Activated CD4-positive, alpha-beta T cell treated with anti-CD3 and anti-CD28 coated beads, Interleukin-2, Interleukin-4, amounts not matched to agents 100 ng/mL and 50 ng/mL, durations not matched to agents 16 hours and 8 hours (primary cell): ENCODE results near the gene C22orf15.

Source experiments
- DNase-seq: peaks from one replicate; pipeline ENCODE4 v3.0.0-alpha.2; 2020; ENCODE audit warnings: low spot score

C22orf15 gene

DNA sequence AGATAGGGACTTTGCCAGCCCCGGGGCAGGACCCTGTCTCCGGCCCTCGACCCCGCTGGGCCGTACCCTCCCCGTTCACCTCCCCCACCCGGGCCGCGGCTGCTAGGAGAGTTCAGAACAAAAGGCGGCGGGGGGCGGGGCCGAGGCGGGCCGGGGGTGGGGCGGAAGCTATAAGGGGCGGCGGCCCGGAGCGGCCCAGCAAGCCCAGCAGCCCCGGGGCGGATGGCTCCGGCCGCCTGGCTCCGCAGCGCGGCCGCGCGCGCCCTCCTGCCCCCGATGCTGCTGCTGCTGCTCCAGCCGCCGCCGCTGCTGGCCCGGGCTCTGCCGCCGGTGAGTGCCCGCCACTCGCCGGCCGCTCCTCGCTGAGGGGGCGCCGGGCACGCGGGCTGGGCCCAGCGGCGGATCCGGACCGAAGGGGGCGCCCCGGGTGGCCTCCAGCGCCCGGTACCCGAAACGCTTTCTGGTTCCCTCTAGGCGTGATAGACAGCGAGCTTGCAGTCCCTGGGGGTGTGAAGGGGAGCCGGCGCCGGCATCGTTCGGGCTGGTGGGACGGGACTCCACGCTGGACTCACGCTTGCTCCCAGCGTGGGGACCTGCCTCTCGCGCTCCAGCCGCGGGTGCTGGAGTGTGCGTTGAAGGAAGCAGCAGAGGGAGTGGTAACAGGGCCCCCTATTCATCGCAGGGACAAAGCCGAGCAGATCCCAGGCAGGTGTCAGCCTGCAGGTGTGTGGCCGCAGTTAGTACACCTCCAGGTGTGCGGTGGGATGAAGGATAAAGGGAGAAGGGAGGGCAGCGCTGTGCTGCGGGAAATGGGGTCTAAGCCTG lies 10.1 kb downstream of the C22orf15 start, which contains the start of gene MMP11:
Gene MMP11 (plus strand): TSS at position 201 of the 825 bp plus-strand sequence. CDS start 22 bp downstream, at position 223.
- no peak for DNase-seq

DNA sequence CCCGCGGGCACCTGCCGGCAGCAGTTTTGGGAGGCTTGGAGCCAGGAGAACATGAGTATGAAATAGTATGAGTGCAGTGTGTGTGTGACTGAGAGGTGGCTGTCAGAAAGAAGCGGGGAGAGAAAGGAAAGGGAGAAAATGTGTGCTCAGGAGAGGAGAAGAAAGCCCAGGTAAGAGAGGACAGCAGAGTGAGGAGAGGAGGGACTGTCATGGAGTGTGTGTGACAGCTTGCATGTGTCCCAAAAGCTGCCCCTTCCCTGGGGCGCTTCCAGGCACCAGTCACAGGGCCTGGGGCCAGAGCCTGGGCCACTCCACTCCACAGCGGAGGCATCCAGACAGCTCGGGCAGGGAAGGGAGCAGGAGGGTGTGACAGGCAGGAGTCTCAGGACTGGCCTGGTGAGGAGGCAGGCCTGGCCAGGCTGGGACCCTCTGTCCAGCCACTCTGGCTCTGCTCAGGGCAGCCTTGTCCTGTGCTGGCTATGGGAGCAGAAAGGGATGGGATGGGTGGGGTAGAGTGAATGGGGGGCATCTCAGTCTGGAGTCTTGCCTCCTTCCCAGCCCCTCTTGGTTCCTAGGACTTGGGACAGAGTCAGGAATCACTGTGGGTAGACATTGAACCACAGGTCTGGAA lies 10.8 kb downstream of the C22orf15 start:
- no peak for DNase-seq

DNA sequence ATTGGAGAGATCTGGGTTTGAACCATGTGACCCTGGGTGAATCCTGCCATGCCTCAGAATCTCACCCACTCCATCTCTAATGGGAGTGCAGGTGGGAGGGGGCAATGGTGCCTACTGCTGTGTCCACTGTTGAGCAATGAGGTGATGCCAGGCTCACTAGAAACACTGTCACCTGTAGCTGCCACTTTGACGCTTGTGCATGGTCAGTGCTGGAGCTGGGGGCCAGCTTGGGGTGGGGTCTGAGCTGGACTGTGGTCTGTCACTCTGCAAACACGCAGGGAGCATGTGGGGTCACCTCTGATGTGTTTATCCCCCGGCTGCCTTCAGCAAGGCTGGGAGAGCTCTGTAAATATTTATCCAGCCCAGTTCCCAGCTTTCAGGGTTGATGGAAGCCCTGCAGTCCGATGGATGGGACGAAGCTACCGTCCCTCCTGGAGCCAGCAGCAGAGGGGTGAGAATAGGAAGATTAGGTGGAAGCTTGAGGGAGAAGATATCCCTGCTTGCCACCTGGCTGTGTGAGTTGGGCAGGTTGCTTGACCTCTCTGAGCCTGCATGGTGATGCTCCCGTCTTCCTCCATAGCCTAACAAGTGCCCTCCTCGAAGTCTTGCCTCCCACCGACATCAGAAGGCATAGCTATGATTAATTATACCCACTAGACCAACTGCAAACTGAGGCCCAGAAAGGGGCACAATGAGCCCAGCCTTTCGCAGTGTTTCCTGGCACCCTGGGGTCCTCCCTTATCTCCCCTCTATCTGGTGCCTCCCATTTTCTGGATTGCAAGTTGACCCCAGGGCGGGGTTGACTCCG lies 11.5 kb downstream of the C22orf15 start:
- no peak for DNase-seq

DNA sequence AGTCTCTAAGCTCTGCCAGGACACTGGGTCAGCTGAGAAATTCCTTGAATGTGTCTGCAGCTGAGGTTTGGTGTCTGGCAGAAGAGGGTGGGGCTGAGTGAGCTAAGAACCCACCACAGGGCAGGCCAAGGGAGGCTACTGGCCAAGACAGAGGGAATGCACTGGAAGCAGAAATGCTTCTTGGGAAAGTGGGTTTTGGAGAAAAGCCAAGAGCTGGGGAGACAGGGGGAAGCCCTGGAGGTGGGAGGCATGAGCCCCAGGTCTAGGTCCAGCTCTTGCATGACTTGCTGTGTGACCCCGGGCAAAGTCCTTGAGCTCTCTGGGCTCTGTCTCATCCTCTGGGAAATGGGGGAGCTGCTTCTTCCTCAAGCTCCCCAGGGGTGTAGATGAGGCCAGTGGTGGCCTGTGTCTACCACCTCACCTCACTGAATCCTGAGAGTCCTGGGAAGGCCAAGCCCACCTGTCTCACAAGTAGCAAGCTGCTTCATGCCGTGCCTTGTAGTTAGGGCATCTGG lies 12.2 kb downstream of the C22orf15 start:
- DNase-seq = no peak

DNA sequence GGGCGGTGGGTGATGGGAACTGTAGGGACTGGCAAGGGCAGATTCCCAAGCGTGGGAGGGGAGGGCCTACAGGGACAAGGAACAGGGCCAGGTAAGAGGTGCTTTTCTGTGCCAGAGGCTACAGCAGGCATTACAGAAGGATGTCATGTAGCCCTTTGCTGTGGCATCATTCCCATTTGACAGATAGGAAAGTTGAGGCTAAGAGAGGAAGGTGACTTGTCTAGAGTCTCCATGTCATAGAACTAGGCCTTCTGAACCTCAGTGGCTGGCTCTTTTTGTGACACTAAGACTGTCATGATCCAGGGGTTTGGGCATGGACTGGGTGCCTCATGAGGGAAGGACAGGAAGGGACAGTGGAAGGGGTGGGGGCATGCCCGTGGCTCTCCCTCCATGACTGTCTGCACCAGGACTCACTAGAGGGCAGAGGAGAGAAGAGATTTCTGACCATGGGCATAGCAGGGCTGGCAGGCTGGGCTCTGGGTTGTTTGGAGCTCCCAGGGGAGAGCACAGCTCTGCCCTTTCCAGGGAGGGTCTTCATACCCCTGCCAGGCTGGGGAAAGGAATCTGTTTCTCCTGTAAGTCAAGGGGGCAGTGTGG lies 13.1 kb downstream of the C22orf15 start:
- DNase-seq = no peak

DNA sequence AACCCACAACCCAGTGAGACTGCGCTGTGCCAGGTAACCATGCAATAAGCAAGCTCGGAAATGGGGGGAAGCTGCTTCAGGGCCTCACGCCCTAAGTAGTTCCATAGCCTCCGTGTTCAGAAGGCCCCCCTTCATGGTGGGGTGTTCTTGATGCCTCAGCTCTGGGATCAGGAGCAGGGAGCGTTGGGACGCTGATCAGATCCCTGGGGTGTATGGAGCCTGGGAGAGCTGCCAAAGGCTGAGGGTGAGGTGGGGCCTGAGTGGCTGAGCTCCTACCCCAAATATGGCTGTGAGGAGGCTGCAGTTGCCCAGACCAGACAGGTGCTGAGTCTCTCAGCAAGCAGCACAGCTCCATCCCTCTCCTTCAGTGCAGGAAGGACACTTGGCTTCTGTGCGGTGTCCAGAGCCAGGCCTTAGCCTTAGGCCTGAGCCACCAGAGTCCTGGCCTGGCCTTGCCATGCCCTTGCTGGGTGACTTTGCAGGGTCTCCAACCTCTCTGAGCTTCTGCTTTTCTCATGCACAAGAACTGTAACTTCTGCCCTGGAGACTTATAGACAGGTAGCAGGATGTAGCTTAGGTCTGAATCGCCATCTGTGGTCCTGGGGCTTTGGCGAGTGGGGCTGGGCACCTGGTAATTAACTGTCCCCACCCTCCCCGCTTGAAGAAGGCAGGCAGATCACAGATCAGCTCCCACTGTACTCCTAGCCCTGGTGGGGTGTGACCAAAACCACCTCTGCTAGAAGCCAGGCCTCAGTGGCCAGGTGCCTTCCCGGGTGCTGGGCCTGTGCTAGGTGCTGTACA lies 15.2 kb downstream of the C22orf15 start:
- DNase-seq = no peak

DNA sequence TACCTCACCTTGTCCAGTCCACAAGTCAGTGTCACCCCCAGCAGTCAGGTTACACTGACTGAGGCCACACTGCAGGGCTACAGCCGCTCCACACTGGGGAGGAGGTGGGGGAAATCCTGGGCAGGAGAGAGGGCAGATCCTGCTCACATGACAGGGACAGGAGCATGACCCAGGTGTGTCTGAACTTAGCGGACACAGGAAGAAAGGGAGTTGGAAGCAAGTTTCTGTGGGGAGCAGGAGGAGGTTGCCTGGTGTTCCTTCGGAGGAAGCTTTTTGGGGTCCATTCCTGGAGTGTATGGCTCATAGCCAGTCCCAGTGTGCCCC lies 15.7 kb downstream of the C22orf15 start:
- no peak for DNase-seq

DNA sequence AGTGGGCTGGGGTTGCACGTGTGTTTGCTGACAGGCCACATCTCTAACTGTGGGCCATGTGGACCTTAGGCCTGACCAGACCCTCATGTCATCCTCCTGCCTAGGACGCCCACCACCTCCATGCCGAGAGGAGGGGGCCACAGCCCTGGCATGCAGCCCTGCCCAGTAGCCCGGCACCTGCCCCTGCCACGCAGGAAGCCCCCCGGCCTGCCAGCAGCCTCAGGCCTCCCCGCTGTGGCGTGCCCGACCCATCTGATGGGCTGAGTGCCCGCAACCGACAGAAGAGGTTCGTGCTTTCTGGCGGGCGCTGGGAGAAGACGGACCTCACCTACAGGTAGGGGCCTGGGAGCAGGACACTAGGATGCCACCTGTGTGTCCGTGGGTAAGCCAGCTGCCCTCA lies 16.3 kb downstream of the C22orf15 start:
- DNase-seq = no peak

DNA sequence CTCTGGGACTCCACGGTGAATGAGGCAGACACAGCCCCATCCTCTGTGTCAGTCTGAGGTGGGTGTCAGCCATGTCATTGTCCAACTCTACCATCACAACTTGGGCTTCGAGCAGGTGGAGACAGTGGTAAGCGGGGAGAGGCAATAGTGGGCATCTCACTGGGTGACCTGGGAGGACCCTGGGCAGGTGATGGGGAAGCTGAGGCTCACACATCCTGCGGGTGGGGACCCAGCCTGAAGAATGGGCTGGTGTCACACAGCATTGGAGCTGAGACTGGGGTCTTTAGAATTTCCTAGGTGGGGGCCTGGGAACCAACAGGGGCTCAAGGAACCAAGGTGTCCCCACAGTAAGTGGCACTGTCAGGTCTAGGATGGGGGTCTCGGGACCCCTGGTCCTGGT lies 16.9 kb downstream of the C22orf15 start:
- no peak for DNase-seq

DNA sequence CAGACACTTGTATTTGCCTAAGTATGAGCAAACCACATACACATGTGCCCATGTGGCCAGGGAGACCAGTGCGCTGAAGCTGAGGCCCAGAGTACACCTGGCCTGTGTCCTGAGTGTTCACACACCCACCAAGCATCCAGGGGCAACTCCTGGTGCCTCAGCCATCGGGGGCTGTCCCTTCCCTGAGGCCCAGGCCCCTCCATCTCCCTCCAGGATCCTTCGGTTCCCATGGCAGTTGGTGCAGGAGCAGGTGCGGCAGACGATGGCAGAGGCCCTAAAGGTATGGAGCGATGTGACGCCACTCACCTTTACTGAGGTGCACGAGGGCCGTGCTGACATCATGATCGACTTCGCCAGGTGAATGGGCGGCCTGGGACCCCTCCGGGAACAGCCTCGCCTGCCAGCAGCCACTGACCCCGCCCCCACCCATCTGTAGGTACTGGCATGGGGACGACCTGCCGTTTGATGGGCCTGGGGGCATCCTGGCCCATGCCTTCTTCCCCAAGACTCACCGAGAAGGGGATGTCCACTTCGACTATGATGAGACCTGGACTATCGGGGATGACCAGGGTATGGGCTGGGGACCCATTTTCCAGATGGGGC lies 17.5 kb downstream of the C22orf15 start:
- no peak for DNase-seq

DNA sequence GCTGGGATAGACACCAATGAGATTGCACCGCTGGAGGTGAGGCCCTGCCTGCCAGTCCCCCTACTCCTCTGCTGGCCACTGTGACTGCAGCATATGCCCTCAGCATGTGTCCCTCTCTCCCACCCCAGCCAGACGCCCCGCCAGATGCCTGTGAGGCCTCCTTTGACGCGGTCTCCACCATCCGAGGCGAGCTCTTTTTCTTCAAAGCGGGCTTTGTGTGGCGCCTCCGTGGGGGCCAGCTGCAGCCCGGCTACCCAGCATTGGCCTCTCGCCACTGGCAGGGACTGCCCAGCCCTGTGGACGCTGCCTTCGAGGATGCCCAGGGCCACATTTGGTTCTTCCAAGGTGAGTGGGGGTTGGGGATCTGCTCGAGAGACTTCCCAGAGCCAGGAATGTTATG lies 18.3 kb downstream of the C22orf15 start:
- DNase-seq = no peak

DNA sequence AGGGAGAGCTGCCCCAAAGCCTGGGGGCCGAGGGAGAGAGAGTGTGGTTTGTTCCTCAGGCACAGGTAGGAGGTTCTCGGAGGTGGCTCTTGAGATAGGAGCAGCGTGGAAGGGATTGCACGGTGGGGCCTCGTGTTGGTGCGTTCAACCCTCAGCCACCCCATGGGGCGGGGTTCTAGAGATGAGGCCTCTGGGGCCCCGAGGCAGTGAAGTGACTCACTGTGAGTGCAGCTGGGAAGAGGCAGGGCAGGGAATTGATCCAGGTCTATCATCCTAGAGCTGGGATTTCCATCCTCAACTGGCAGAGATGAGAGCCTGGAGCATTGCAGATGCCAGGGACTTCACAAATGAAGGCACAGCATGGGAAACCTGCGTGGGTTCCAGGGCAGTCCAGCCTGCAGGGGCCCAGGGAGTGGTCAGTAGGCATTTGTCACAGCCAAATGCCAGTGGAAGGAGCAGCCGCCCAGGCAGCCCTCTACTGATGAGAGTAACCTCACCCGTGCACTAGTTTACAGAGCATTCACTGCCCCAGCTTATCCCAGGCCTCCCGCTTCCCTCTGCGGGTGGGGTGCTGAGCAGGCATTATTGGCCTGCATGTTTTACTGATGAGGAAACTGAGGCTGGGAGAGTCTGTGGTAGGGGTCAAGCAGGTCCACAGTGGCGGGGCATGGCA lies 18.9 kb downstream of the C22orf15 start:
- no peak for DNase-seq

DNA sequence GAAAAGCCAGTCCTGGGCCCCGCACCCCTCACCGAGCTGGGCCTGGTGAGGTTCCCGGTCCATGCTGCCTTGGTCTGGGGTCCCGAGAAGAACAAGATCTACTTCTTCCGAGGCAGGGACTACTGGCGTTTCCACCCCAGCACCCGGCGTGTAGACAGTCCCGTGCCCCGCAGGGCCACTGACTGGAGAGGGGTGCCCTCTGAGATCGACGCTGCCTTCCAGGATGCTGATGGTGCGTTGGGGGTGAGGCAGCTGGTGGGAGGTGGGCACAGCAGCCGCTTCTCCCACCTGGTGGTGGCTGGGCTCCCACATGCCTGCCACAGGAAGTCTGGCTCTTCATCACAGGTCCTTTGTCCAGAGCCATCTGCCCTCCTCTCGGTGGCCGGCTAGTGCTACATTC lies 19.5 kb downstream of the C22orf15 start:
- DNase-seq = no peak

DNA sequence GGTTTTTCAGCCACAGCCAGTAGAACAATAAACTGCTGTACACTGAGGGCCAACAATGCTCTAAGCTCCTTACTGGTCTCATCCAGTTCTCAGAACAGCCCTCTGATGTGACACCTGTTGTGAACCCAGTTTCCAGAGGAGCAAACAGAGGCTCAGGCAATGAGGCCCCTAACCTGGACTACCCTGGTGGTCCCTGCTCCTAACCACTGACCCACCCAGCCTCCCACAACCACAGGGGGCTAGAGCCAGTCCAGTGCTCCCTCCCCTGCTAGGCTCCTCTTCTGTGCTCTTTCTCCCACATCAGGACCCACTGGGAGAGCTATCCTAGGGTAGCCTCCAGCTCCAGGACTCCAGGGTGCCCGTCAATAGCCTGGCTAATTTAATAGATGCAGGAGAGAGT lies 19.9 kb downstream of the C22orf15 start:
- DNase-seq = no peak

DNA sequence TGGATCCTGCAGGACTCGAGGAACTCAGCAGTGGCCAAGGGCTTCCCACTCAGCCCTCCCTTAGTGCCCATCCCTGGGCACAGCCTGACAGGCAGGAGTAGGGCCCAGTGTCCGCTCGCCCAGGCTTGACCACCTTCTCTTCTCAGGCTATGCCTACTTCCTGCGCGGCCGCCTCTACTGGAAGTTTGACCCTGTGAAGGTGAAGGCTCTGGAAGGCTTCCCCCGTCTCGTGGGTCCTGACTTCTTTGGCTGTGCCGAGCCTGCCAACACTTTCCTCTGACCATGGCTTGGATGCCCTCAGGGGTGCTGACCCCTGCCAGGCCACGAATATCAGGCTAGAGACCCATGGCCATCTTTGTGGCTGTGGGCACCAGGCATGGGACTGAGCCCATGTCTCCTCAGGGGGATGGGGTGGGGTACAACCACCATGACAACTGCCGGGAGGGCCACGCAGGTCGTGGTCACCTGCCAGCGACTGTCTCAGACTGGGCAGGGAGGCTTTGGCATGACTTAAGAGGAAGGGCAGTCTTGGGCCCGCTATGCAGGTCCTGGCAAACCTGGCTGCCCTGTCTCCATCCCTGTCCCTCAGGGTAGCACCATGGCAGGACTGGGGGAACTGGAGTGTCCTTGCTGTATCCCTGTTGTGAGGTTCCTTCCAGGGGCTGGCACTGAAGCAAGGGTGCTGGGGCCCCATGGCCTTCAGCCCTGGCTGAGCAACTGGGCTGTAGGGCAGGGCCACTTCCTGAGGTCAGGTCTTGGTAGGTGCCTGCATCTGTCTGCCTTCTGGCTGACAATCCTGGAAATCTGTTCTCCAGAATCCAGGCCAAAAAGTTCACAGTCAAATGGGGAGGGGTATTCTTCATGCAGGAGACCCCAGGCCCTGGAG lies 20.7 kb downstream of the C22orf15 start:
- DNase-seq = no peak

DNA sequence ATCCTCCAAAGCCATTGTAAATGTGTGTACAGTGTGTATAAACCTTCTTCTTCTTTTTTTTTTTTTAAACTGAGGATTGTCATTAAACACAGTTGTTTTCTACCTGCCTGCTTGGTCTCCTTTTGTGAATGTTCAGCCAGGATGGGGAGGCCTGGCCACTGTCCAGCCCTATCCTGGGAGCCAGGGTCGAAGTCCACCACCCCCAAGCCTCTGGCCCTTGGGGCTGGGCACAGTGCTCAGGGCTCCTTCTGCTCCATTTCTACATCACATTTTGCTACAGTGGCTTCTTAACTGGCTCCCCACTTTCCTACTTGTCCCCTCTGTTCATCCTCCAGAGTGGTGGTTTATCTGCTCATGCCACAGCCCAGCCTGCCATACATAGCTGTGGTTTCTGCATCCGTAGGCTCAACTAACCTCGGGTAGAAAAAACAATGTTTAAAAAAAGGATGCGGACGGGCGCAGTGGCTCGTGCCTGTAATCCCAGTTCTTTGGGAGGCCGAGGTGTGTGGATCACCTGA lies 21.5 kb downstream of the C22orf15 start:
- DNase-seq = no peak

DNA sequence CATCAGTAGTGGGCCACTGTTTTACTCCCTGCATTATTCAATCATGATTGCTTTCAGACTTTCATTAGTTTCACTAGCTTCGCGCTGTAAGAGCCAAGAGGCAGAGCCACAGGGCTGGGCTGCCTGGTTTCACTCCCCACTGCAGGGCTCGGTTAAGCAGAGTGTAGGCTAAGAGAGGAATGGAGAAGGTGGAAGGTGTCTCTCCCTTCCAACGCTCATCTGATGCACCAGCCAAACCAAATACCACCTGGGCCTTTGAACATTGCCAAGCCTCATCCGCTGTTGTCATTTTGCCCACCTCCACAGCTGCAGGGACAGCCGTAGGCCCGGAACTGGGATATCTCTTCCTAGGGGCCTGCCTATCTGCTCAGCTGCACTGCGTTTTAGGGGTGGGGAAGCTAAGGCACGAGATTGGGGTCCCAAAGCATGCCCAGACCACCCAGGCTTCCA lies 23.5 kb downstream of the C22orf15 start:
- DNase-seq = no peak

DNA sequence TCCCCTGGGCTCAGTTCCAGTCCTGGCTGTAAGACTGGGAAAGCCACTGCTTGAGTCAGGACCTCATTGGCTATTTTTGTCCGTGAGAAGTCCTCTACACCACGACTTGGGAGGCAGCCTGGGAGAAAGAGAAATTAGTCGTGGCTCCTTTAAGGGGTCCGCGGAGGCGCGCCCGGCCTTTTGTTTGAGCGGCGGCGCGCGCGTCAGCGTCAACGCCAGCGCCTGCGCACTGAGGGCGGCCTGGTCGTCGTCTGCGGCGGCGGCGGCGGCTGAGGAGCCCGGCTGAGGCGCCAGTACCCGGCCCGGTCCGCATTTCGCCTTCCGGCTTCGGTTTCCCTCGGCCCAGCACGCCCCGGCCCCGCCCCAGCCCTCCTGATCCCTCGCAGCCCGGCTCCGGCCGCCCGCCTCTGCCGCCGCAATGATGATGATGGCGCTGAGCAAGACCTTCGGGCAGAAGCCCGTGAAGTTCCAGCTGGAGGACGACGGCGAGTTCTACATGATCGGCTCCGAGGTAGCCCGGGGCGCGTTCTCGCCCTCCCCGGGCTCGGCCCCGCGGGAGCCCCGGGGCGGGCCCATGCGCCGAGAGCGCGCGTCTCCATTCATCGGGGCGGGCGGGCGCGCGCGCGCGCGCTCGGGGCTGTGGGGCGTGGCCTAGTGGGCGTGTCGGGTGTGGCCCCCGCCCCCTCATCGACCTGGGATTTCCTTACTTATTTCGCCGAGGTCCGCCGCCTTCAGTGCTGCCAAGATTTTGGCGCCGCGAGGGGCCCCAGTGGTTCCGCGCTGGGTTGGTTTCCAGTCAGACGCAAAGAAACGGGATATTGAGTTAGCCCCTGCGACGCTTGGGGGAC lies 24.2 kb downstream of the C22orf15 start, which contains the start of gene SMARCB1:
Gene SMARCB1 (plus strand): TSS at position 215 of the 848 bp plus-strand sequence. CDS start 204 bp downstream, at position 419.
- peak; percentile 88 for DNase-seq
